GM23338 (cell line): ENCODE results near the gene EIF3A. TPM values are rescaled to one million over a fixed set of nuclear protein-coding genes. Genes with fewer than 3 reads are reported as not detected.

Experiments used
- ATAC-seq: fragments of 200-7000 bp; cut with Tn5 transposase; 3 replicates; pipeline ENCODE4 v1.9.1; 2020
- DNase-seq: peaks from one replicate; pipeline ENCODE4 v3.0.0-alpha.2; 2015; ENCODE audit warnings: low spot score
- H2AFZ ChIP-seq: fragments of 200-600 bp; sonication (generic); 2 replicates; pipeline ENCODE4 v1.8.0; 2016; ENCODE audit warnings: antibody characterized with exemption, mild to moderate bottlenecking, moderate library complexity
- H3F3A ChIP-seq: fragments of 200-600 bp; sonication (generic); replicated peaks from 2 replicates; pipeline ENCODE4 v1.8.0; 2017; ENCODE audit warnings: antibody characterized with exemption, mixed run types, low read depth
- H3K27ac ChIP-seq: fragments of 200-600 bp; sonication (generic); 2 replicates; pipeline ENCODE4 v1.6.1; 2016; ENCODE audit warnings: low read depth
- H3K27me3 ChIP-seq: fragments of 200-600 bp; sonication (generic); 2 replicates; pipeline ENCODE4 v1.8.0; 2016; ENCODE audit warnings: mild to moderate bottlenecking, mixed run types, moderate library complexity; ENCODE audit not compliant: insufficient read depth
- H3K36me3 ChIP-seq: fragments of 200-600 bp; sonication (generic); 2 replicates; pipeline ENCODE4 v1.8.0; 2016; ENCODE audit warnings: mild to moderate bottlenecking; ENCODE audit not compliant: insufficient read depth
- H3K4me1 ChIP-seq: fragments of 200-600 bp; sonication (generic); 2 replicates; pipeline ENCODE4 v1.8.0; 2016; ENCODE audit warnings: mild to moderate bottlenecking, moderate library complexity; ENCODE audit not compliant: insufficient read depth
- H3K4me2 ChIP-seq: fragments of 200-600 bp; sonication (generic); 2 replicates; pipeline ENCODE4 v1.7.1; 2017; ENCODE audit warnings: mixed run types
- H3K4me3 ChIP-seq: fragments of 200-600 bp; sonication (generic); 2 replicates; pipeline ENCODE4 v1.6.1; 2016; ENCODE audit warnings: mixed run types
- H3K79me2 ChIP-seq: fragments of 200-600 bp; sonication (generic); replicated peaks from 2 replicates; pipeline ENCODE4 v1.8.0; 2017; ENCODE audit warnings: mild to moderate bottlenecking; ENCODE audit not compliant: insufficient read depth
- H3K9me2 ChIP-seq: fragments of 200-600 bp; sonication (generic); 2 replicates; pipeline ENCODE4 v1.8.0; 2017; ENCODE audit not compliant: insufficient read depth
- H4K20me1 ChIP-seq: fragments of 200-600 bp; sonication (generic); replicated peaks from 2 replicates; pipeline ENCODE4 v1.8.0; 2017; ENCODE audit warnings: mild to moderate bottlenecking; ENCODE audit not compliant: insufficient read depth
- H3K27ac Mint-ChIP-seq: 2 replicates; pipeline ENCODE4 v1.8.0; 2020; ENCODE audit warnings: inconsistent platforms, mild to moderate bottlenecking, moderate library complexity, mixed read lengths
- H3K27me3 Mint-ChIP-seq: 3 replicates; pipeline ENCODE4 v1.8.0; 2022; ENCODE audit warnings: low read depth, mild to moderate bottlenecking, moderate library complexity, mixed read lengths, inconsistent platforms; ENCODE audit not compliant: insufficient read depth, poor library complexity
- H3K36me3 Mint-ChIP-seq: 3 replicates; pipeline ENCODE4 v1.8.0; 2021; ENCODE audit warnings: low read depth, mild to moderate bottlenecking, inconsistent platforms, moderate library complexity, mixed read lengths
- H3K4me1 Mint-ChIP-seq: 3 replicates; pipeline ENCODE4 v1.8.0; 2020; ENCODE audit warnings: mild to moderate bottlenecking, inconsistent platforms, mixed read lengths
- H3K4me3 Mint-ChIP-seq: 3 replicates; pipeline ENCODE4 v1.8.0; 2021; ENCODE audit warnings: moderate library complexity, mild to moderate bottlenecking, inconsistent platforms, mixed read lengths
- H3K9me3 Mint-ChIP-seq: 3 replicates; pipeline ENCODE4 v1.8.0; 2020; ENCODE audit warnings: moderate library complexity, mild to moderate bottlenecking, inconsistent platforms, mixed read lengths
- CREB1 ChIP-seq: fragments of 250-450 bp; sonication (Bioruptor Pico); IDR thresholded peaks from 2 replicates; pipeline ENCODE4 v1.5.0; 2020; ENCODE audit warnings: low read depth, mild to moderate bottlenecking, moderate library complexity
- CTCF ChIP-seq, 2 experiments: fragments of 200-600 bp in 1 of 2; sonication (generic) in 1 of 2; conservative IDR thresholded peaks; 2 replicates each; pipeline versions ENCODE4 v1.5.1 to v1.6.1; 2016 to 2017; ENCODE audit warnings: antibody characterized with exemption in 2 of 2, low read depth in 2 of 2, mild to moderate bottlenecking in 2 of 2, moderate library complexity in 1 of 2
- EZH2 ChIP-seq: fragments of 200-600 bp; sonication (generic); IDR thresholded peaks from one replicate; pipeline ENCODE4 v1.8.0; 2017; ENCODE audit warnings: antibody characterized with exemption, mild to moderate bottlenecking, low read depth; ENCODE audit not compliant: unreplicated experiment
- EZH2phosphoT487 ChIP-seq: fragments of 200-600 bp; sonication (generic); IDR thresholded peaks from one replicate; pipeline ENCODE4 v1.8.1; 2018; ENCODE audit warnings: antibody characterized with exemption; ENCODE audit not compliant: unreplicated experiment
- JUNB ChIP-seq: IDR thresholded peaks from one replicate; pipeline ENCODE4 v1.6.1; 2016; ENCODE audit warnings: antibody characterized with exemption; ENCODE audit not compliant: unreplicated experiment
- NANOG ChIP-seq: IDR thresholded peaks from 2 replicates; pipeline ENCODE4 v1.6.1; 2016; ENCODE audit warnings: antibody characterized with exemption, borderline replicate concordance
- ZNF114 ChIP-seq: fragments of 250-450 bp; sonication (Bioruptor Pico); IDR thresholded peaks from 2 replicates; pipeline ENCODE4 v1.5.0; 2020; ENCODE audit warnings: mild to moderate bottlenecking, moderate library complexity
- polyA plus RNA-seq: library from polyadenylated mRNA; unstranded; fragments of >200 nt; fragmentation: Nextera tagmentation; extraction: Ambion mirVana; gene quantifications from 2 replicates; pipeline ENCODE4 v1.2.1, GENCODE V29; 2016
- total RNA-seq: library from RNA; depleted of rRNA; stranded (reverse); fragments of >200 nt; shearing (Covaris generic); gene quantifications from 2 replicates; pipeline ENCODE4 v1.2.3, GENCODE V29; 2014
- TF ChIP-seq, protein P1 (sequence below): fragments of 250-450 bp; sonication (Bioruptor Pico); IDR thresholded peaks from 2 replicates; pipeline ENCODE4 v1.5.0; 2020; ENCODE audit warnings: mild to moderate bottlenecking, moderate library complexity

EIF3A gene
- total and polyA plus RNA-seq, 2 experiments from 2014 or later, result 152 to 170 TPM

GRCh38 chr10:119005362-119006043 lies 75.1 kb downstream of the EIF3A start:
- DNase-seq (no peak), ATAC-seq (no peak)
- Histone ChIP-seq H3K4me2 (no peak overlapping the region), H3K27me3 (no peaks in the 10 kb centered on the region), H3F3A (no peaks in the 10 kb centered on the region), H3K27ac (no peak overlapping the region), H2AFZ (no peak overlapping the region), H3K36me3 (no peaks in the 10 kb centered on the region), H3K4me1 (no peaks in the 10 kb centered on the region), H3K9me2 (no peaks in the 10 kb centered on the region; the same call in 1 of the 2 replicates), H4K20me1 (no peaks in the 10 kb centered on the region), H3K79me2 (no peaks in the 10 kb centered on the region), H3K4me3 (no peak overlapping the region)
- no peak for TF ChIP-seq CTCF (conservative IDR thresholded peaks at IDR 0.05; ENCODE audit: low read depth in 2 of 2)
- no peak for TF ChIP-seq ZNF114
- no peak overlapping the region for H3K27ac Mint-ChIP-seq
- H3K36me3 Mint-ChIP-seq, result no peaks in the 10 kb centered on the region
- no peak overlapping the region for H3K4me3 Mint-ChIP-seq
- H3K4me1 Mint-ChIP-seq, result peaks cover 3% of the 10 kb centered on the region; the same call in 2 of the 3 replicates
- H3K9me3 Mint-ChIP-seq, result peaks cover 3% of the 10 kb centered on the region; the same call in 2 of the 3 replicates
- H3K27me3 Mint-ChIP-seq, result peaks cover 6% of the 10 kb centered on the region

DNA sequence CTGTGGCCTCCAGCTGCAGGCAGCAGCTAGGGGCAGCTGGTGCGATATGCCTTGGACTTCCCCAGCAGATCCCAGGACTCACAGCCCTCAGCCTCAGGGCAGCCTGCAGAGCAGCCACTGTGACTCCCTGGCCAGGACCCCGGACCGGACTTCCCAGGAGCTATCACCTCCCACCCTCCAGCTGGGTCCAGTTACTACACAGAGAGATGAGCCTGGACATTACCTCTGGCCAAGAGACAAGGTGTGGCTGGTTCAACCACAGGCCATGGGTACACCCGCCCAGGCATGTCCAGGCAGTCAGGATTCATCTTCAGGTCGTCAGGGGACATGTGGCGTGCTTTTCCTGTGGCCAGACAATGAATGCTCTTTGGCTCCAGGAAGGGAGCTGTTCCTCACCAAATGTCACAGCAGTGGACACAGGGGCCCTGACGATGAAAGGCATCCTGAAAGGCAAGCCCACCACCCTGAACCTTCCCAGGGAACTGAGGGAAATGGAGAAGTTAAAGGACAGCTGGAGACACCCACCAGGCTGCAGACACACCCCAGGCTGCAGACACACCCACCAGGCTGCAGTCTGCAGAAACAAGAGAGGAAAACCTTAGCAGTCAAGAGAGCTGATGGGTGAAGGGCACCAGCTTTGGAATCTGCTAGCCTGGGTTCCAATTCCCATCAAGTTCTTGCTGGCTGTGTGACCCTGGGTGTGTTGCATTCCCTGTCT lies 76.9 kb downstream of the EIF3A start:
- no peaks in the 10 kb centered on the region for H3F3A ChIP-seq
- H4K20me1 ChIP-seq, result no peaks in the 10 kb centered on the region
- no peak overlapping the region for H3K4me2 ChIP-seq
- H3K4me3 ChIP-seq, result no peak overlapping the region
- H3K27me3 Mint-ChIP-seq, result peaks cover 6% of the 10 kb centered on the region
- no peaks in the 10 kb centered on the region for H3K36me3 ChIP-seq
- no peak overlapping the region for H3K4me3 Mint-ChIP-seq
- ATAC-seq (no peak), DNase-seq (no peak)
- H3K4me1 ChIP-seq, result no peaks in the 10 kb centered on the region
- H3K27me3 ChIP-seq, result no peaks in the 10 kb centered on the region
- peaks cover 3% of the 10 kb centered on the region; the same call in 2 of the 3 replicates for H3K4me1 Mint-ChIP-seq
- H3K9me2 ChIP-seq, result no peaks in the 10 kb centered on the region
- no peaks in the 10 kb centered on the region for H3K36me3 Mint-ChIP-seq
- no peak overlapping the region for H3K27ac ChIP-seq
- H2AFZ ChIP-seq, result 0 out of 2 replicates have a peak overlapping the region, but pooled peaks have one; percentile 23
- H3K27ac Mint-ChIP-seq, result no peak overlapping the region
- H3K9me3 Mint-ChIP-seq, result peaks cover 3% of the 10 kb centered on the region; the same call in 2 of the 3 replicates
- no peaks in the 10 kb centered on the region for H3K79me2 ChIP-seq
- TF ChIP-seq CREB1 (CRISPR knock-in tag), result no peak
- TF ChIP-seq JUNB, result no peak
- TF ChIP-seq, protein P1, sequence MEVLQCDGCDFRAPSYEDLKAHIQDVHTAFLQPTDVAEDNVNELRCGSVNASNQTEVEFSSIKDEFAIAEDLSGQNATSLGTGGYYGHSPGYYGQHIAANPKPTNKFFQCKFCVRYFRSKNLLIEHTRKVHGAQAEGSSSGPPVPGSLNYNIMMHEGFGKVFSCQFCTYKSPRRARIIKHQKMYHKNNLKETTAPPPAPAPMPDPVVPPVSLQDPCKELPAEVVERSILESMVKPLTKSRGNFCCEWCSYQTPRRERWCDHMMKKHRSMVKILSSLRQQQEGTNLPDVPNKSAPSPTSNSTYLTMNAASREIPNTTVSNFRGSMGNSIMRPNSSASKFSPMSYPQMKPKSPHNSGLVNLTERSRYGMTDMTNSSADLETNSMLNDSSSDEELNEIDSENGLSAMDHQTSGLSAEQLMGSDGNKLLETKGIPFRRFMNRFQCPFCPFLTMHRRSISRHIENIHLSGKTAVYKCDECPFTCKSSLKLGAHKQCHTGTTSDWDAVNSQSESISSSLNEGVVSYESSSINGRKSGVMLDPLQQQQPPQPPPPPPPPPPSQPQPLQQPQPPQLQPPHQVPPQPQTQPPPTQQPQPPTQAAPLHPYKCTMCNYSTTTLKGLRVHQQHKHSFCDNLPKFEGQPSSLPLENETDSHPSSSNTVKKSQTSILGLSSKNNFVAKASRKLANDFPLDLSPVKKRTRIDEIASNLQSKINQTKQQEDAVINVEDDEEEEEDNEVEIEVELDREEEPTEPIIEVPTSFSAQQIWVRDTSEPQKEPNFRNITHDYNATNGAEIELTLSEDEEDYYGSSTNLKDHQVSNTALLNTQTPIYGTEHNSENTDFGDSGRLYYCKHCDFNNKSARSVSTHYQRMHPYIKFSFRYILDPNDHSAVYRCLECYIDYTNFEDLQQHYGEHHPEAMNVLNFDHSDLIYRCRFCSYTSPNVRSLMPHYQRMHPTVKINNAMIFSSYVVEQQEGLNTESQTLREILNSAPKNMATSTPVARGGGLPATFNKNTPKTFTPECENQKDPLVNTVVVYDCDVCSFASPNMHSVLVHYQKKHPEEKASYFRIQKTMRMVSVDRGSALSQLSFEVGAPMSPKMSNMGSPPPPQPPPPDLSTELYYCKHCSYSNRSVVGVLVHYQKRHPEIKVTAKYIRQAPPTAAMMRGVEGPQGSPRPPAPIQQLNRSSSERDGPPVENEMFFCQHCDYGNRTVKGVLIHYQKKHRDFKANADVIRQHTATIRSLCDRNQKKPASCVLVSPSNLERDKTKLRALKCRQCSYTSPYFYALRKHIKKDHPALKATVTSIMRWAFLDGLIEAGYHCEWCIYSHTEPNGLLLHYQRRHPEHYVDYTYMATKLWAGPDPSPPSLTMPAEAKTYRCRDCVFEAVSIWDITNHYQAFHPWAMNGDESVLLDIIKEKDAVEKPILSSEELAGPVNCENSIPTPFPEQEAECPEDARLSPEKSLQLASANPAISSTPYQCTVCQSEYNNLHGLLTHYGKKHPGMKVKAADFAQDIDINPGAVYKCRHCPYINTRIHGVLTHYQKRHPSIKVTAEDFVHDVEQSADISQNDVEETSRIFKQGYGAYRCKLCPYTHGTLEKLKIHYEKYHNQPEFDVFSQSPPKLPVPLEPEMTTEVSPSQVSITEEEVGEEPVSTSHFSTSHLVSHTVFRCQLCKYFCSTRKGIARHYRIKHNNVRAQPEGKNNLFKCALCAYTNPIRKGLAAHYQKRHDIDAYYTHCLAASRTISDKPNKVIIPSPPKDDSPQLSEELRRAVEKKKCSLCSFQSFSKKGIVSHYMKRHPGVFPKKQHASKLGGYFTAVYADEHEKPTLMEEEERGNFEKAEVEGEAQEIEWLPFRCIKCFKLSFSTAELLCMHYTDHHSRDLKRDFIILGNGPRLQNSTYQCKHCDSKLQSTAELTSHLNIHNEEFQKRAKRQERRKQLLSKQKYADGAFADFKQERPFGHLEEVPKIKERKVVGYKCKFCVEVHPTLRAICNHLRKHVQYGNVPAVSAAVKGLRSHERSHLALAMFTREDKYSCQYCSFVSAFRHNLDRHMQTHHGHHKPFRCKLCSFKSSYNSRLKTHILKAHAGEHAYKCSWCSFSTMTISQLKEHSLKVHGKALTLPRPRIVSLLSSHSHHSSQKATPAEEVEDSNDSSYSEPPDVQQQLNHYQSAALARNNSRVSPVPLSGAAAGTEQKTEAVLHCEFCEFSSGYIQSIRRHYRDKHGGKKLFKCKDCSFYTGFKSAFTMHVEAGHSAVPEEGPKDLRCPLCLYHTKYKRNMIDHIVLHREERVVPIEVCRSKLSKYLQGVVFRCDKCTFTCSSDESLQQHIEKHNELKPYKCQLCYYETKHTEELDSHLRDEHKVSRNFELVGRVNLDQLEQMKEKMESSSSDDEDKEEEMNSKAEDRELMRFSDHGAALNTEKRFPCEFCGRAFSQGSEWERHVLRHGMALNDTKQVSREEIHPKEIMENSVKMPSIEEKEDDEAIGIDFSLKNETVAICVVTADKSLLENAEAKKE (CRISPR knock-in tag), result no peak
- TF ChIP-seq CTCF (conservative IDR thresholded peaks at IDR 0.05; ENCODE audit: low read depth in 2 of 2), result no peak
- no peak for TF ChIP-seq NANOG
- TF ChIP-seq EZH2, result no peak
- no peak for TF ChIP-seq EZH2phosphoT487
